GM18502 (cell line): ENCODE data around the gene CACNA1C.

Experiments used
- ATAC-seq: cut with Tn5 transposase; IDR thresholded peaks from one replicate; pipeline ENCODE4 v1.9.1; 2021; ENCODE audit warnings: mild to moderate bottlenecking; ENCODE audit not compliant: unreplicated experiment, poor library complexity

Gene CACNA1C

GRCh38 chr12:2034633-2035430 lies 18.0 kb upstream of the CACNA1C start:
- ATAC-seq: no peak

GRCh38 chr12:2035431-2036055 lies 17.2 kb upstream of the CACNA1C start:
- ATAC-seq: no peak

GRCh38 chr12:2039034-2039433 lies 13.8 kb upstream of the CACNA1C start:
- no peak for ATAC-seq

GRCh38 chr12:2043054-2043453 lies 9.7 kb upstream of the CACNA1C start:
- no peak for ATAC-seq

GRCh38 chr12:2044165-2044564 lies 8.6 kb upstream of the CACNA1C start:
- no peak for ATAC-seq

GRCh38 chr12:2046957-2047356 lies 5.8 kb upstream of the CACNA1C start:
- ATAC-seq: no peak

GRCh38 chr12:2047752-2048151 lies 5.0 kb upstream of the CACNA1C start:
- ATAC-seq: no peak

GRCh38 chr12:2049604-2050540 lies 2.9 kb upstream of the CACNA1C start:
- ATAC-seq: no peak

GRCh38 chr12:2051700-2052621 lies 826 bp upstream of the CACNA1C start:
- ATAC-seq: no peak

GRCh38 chr12:2053691-2054090 lies 904 bp downstream of the CACNA1C start:
- no peak for ATAC-seq

- ATAC-seq: no peak
These were observed 1.6 kb downstream of the CACNA1C start for GRCh38 chr12:2054091-2055018.

- ATAC-seq: no peak
These were observed 4.4 kb downstream of the CACNA1C start for GRCh38 chr12:2057041-2057794.

- no peak for ATAC-seq
These were observed 5.1 kb downstream of the CACNA1C start for GRCh38 chr12:2057795-2058408.

GRCh38 chr12:2058837-2059236 lies 6.0 kb downstream of the CACNA1C start:
- no peak for ATAC-seq

GRCh38 chr12:2061402-2061801 lies 8.6 kb downstream of the CACNA1C start:
- no peak for ATAC-seq

GRCh38 chr12:2064071-2064507 lies 11.3 kb downstream of the CACNA1C start:
- ATAC-seq: no peak

GRCh38 chr12:2068653-2069052 lies 15.9 kb downstream of the CACNA1C start:
- no peak for ATAC-seq
